Nephron (organoid): ENCODE measurements around the gene YARS2.

Experiments
- H3K27ac Mint-ChIP-seq, 3 experiments: 2 replicates each; pipeline ENCODE4 v1.8.0; 2020; ENCODE audit warnings: mixed read lengths in 3 of 3, mild to moderate bottlenecking in 2 of 3, moderate library complexity in 1 of 3
- H3K27me3 Mint-ChIP-seq: 2 replicates; pipeline ENCODE4 v1.8.0; 2021; ENCODE audit warnings: low read depth, mild to moderate bottlenecking, moderate library complexity, mixed read lengths
- H3K36me3 Mint-ChIP-seq: 2 replicates; pipeline ENCODE4 v1.8.0; 2020; ENCODE audit warnings: low read depth, mixed read lengths
- H3K4me1 Mint-ChIP-seq: 2 replicates; pipeline ENCODE4 v1.8.0; 2020; ENCODE audit warnings: mixed read lengths
- H3K4me3 Mint-ChIP-seq, 3 experiments: 2 replicates each; pipeline ENCODE4 v1.8.0; 2020; ENCODE audit warnings: mild to moderate bottlenecking in 3 of 3, mixed read lengths in 3 of 3, moderate library complexity in 2 of 3
- H3K9me3 Mint-ChIP-seq: 2 replicates; pipeline ENCODE4 v1.8.0; 2020; ENCODE audit warnings: mixed read lengths
- TF ChIP-seq, protein P1 (sequence below), 3 experiments: fragments of 200-600 bp; sonication (generic); IDR thresholded peaks; one replicate each; pipeline ENCODE4 v1.5.0; 2021; ENCODE audit warnings: antibody characterized with exemption in 3 of 3; ENCODE audit not compliant: unreplicated experiment in 3 of 3

Gene YARS2

GRCh38 chr12:32697445-32697844, 58.3 kb downstream of the YARS2 start:
- peaks cover 25% of the 10 kb centered on the region for H3K9me3 Mint-ChIP-seq
- TF ChIP-seq, protein P1, sequence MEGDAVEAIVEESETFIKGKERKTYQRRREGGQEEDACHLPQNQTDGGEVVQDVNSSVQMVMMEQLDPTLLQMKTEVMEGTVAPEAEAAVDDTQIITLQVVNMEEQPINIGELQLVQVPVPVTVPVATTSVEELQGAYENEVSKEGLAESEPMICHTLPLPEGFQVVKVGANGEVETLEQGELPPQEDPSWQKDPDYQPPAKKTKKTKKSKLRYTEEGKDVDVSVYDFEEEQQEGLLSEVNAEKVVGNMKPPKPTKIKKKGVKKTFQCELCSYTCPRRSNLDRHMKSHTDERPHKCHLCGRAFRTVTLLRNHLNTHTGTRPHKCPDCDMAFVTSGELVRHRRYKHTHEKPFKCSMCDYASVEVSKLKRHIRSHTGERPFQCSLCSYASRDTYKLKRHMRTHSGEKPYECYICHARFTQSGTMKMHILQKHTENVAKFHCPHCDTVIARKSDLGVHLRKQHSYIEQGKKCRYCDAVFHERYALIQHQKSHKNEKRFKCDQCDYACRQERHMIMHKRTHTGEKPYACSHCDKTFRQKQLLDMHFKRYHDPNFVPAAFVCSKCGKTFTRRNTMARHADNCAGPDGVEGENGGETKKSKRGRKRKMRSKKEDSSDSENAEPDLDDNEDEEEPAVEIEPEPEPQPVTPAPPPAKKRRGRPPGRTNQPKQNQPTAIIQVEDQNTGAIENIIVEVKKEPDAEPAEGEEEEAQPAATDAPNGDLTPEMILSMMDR (IDR thresholded peaks at IDR 0.05; ENCODE audit: unreplicated experiment in 3 of 3), result no peak
- peaks cover 47% of the 10 kb centered on the region for H3K36me3 Mint-ChIP-seq
- H3K4me1 Mint-ChIP-seq, result no peaks in the 10 kb centered on the region
- no peak overlapping the region for H3K27ac Mint-ChIP-seq
- no peak overlapping the region for H3K4me3 Mint-ChIP-seq
- H3K27me3 Mint-ChIP-seq, result no peaks in the 10 kb centered on the region
